ENCODE results near the gene BAHCC1.

DNA sequence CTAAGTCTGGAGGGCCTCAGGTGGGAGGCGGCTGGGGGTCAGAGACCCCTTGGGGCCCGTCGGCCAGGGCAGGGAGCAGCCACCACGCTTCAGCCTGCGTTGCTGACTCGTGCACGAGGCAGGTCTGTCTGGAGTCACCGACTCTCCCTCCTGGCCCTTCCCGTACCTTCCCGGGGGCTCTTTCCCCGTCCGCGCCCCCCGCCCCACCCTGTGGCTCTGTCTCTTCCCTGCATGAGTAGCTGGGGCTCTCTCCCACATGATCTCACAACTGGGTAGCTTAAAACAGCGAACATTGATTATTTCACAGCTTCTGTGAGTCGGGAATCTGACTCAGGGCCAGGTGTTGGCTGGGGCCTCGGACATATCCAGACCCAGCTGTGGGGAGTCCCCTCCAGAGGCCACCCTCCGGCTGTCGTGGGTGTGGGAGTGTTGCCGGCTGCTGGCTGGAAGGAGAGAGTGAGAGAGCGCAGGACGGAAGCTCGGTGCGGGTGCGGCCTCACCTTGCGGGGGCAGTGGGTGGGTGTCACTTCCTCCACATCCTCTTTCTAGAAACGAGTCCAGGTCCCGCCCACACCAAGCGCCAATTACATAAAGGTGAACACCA is 17.3 kb downstream of the BAHCC1 start:
- no peak for TF ChIP-seq TAF1 (IDR thresholded peaks at IDR 0.05; ENCODE audit: borderline replicate concordance, low read depth, low read length)
- TF ChIP-seq POLR2A (IDR thresholded peaks at IDR 0.05; ENCODE audit: low read depth, low read length): no peak

Data from GM12892 (cell line).